HepG2 (cell line): ENCODE results near the gene NUBP2. TPM values are rescaled to one million over a fixed set of nuclear protein-coding genes. Genes with fewer than 3 reads are reported as not detected.
A peak's percentile ranks its signal among the peaks of the same experiment; 100 is the strongest.

Experiments
- DR1 ChIP-seq: sonication (generic); formaldehyde crosslinking; IDR thresholded peaks from 2 replicates; pipeline ENCODE4 v1.8.0; 2021; ENCODE audit warnings: mild to moderate bottlenecking, missing genetic modification reagents, inconsistent platforms
- GMEB2 ChIP-seq: IDR thresholded peaks from 2 replicates; pipeline ENCODE4 v1.6.1; 2016; ENCODE audit warnings: missing biosample characterization, missing genetic modification reagents, low read depth
- HDAC1 ChIP-seq: sonication (generic); formaldehyde crosslinking; IDR thresholded peaks from 2 replicates; pipeline ENCODE4 v1.5.1; 2020; ENCODE audit warnings: mild to moderate bottlenecking, missing genetic modification reagents
- NCOA2 ChIP-seq: sonication (generic); formaldehyde crosslinking; IDR thresholded peaks from 2 replicates; pipeline ENCODE4 v1.8.0; 2022; ENCODE audit warnings: inconsistent platforms
- PATZ1 ChIP-seq: sonication (generic); formaldehyde crosslinking; IDR thresholded peaks from 2 replicates; pipeline ENCODE4 v1.4.0; 2020; ENCODE audit warnings: missing genetic modification reagents
- PREB ChIP-seq: sonication (generic); formaldehyde crosslinking; IDR thresholded peaks from 2 replicates; pipeline ENCODE4 v1.4.0; 2020; ENCODE audit warnings: missing genetic modification reagents
- SMARCE1 ChIP-seq: fragments of 450-650 bp; IDR thresholded peaks from 2 replicates; pipeline ENCODE4 v1.6.1; 2017; ENCODE audit warnings: borderline replicate concordance
- SRF ChIP-seq: IDR thresholded peaks from 2 replicates; pipeline ENCODE4 v1.6.1; 2011; ENCODE audit warnings: mild to moderate bottlenecking, low read depth, low read length, moderate library complexity
- U2AF1 ChIP-seq: fragments of 200-400 bp; formaldehyde crosslinking; optimal IDR thresholded peaks from 2 replicates; pipeline ENCODE3; 2017; ENCODE audit warnings: mild to moderate bottlenecking, low read depth, low read length
- XBP1 ChIP-seq: sonication (generic); formaldehyde crosslinking; IDR thresholded peaks from 2 replicates; pipeline ENCODE4 v1.5.0; 2020; ENCODE audit warnings: missing genetic modification reagents
- ZBTB33 ChIP-seq: sonication (generic); formaldehyde crosslinking; IDR thresholded peaks from 2 replicates; pipeline ENCODE4 v1.4.0; 2020; ENCODE audit warnings: missing genetic modification reagents
- ZFP36L2 ChIP-seq: sonication (generic); formaldehyde crosslinking; IDR thresholded peaks from 2 replicates; pipeline ENCODE4 v1.4.0; 2020; ENCODE audit warnings: missing genetic modification reagents
- ZNF121 ChIP-seq: sonication (generic); formaldehyde crosslinking; IDR thresholded peaks from 2 replicates; pipeline ENCODE4 v1.5.0; 2020; ENCODE audit warnings: mild to moderate bottlenecking, missing genetic modification reagents
- ZNF160 ChIP-seq: sonication (generic); formaldehyde crosslinking; IDR thresholded peaks from 2 replicates; pipeline ENCODE4 v1.8.0; 2022; ENCODE audit warnings: mild to moderate bottlenecking, inconsistent platforms, missing genetic modification reagents
- ZNF337 ChIP-seq: sonication (generic); formaldehyde crosslinking; IDR thresholded peaks from 2 replicates; pipeline ENCODE4 v1.5.1; 2020; ENCODE audit warnings: missing genetic modification reagents, low read depth, mild to moderate bottlenecking, borderline replicate concordance
- ZNF383 ChIP-seq: sonication (generic); formaldehyde crosslinking; IDR thresholded peaks from 2 replicates; pipeline ENCODE4 v1.4.0; 2020; ENCODE audit warnings: missing genetic modification reagents, mild to moderate bottlenecking, borderline replicate concordance
- ZNF432 ChIP-seq: sonication (generic); formaldehyde crosslinking; IDR thresholded peaks from 2 replicates; pipeline ENCODE4 v1.5.0; 2020; ENCODE audit warnings: missing genetic modification reagents, mild to moderate bottlenecking, borderline replicate concordance
- ZNF687 ChIP-seq: sonication (generic); formaldehyde crosslinking; IDR thresholded peaks from 2 replicates; pipeline ENCODE4 v1.5.1; 2020; ENCODE audit warnings: mild to moderate bottlenecking, missing genetic modification reagents, moderate library complexity
- polyA plus RNA-seq, 8 experiments: library from polyadenylated mRNA; depleted of rRNA in 3 of 8; stranded (reverse) in 7 of 8; unstranded in 1 of 8; fragments of >200 nt; fragmentation: Illumina TruSeq in 4 of 8; extraction: Trizol in 4 of 8; gene quantifications; 2 replicates each; pipeline versions ENCODE4 v1.2.1 to v1.2.3, GENCODE V29; 2011 to 2016; ENCODE audit warnings: low read depth in 4 of 8, missing spikeins in 1 of 8, mixed read lengths in 1 of 8; ENCODE audit not compliant: insufficient read depth in 1 of 8
- total RNA-seq, 5 experiments: library from RNA; depleted of rRNA; stranded (reverse); fragments of >200 nt; fragmentation: Illumina TruSeq; extraction: Trizol; gene quantifications; 2 replicates each; pipeline ENCODE4 v1.2.3, GENCODE V29; 2016; ENCODE audit warnings: low read depth in 1 of 5

NUBP2 gene
- total and polyA plus RNA-seq, 2 of the 13 experiments (the other 11 are each of a cell fraction or from before 2014, with no cell fraction given): 25.7 to 61.5 TPM

- TF ChIP-seq PREB: no peak
- no peak for TF ChIP-seq U2AF1
- no peak for TF ChIP-seq ZNF121 (CRISPR knock-in tag)
- TF ChIP-seq ZNF383 (CRISPR knock-in tag): no peak
- peak; percentile 46; the same call in 1 of the 2 replicates for TF ChIP-seq PATZ1 (CRISPR knock-in tag)
- no peak for TF ChIP-seq SMARCE1
- TF ChIP-seq HDAC1 (CRISPR knock-in tag): peak; percentile 81
- TF ChIP-seq ZBTB33: no peak
- no peak for TF ChIP-seq ZFP36L2
- no peak for TF ChIP-seq DR1 (CRISPR knock-in tag)
- no peak for TF ChIP-seq NCOA2 (CRISPR knock-in tag)
- peak; percentile 20; the same call in 1 of the 2 replicates for TF ChIP-seq SRF
- no peak for TF ChIP-seq XBP1 (CRISPR knock-in tag)
- TF ChIP-seq ZNF687 (CRISPR knock-in tag): peak; percentile 44
- no peak for TF ChIP-seq ZNF160 (CRISPR knock-in tag)
- TF ChIP-seq ZNF337 (CRISPR knock-in tag): no peak
- peak; percentile 59; the same call in 1 of the 2 replicates for TF ChIP-seq GMEB2 (CRISPR knock-in tag)
- no peak for TF ChIP-seq ZNF432 (CRISPR knock-in tag)
Observed at GRCh38 chr16:1782408-1783264, at the start of gene NUBP2, which contains the start of gene SPSB3 (continued).
